HG02642 (cell line): Measurements from ENCODE around the gene GAGE13.
"Not testable (repeated sequence)": the region's sequence is repeated elsewhere in the genome, so short reads cannot be mapped to it uniquely, and the experiment has no call there.

Source experiments
- ATAC-seq: cut with Tn5 transposase; IDR thresholded peaks from one replicate; pipeline ENCODE4 v1.9.1; 2021; ENCODE audit warnings: mild to moderate bottlenecking; ENCODE audit not compliant: unreplicated experiment, poor library complexity

The GAGE13 gene

GRCh38 chrX:49323735-49324134, 7.6 kb upstream of the GAGE13 start:
- ATAC-seq, result not testable (repeated sequence)

- not testable (repeated sequence) for ATAC-seq
These were observed 961 bp upstream of the GAGE13 start for GRCh38 chrX:49330421-49330820.

- not testable (repeated sequence) for ATAC-seq
These were observed 459 bp downstream of the GAGE13 start for GRCh38 chrX:49331841-49332240.

- not testable (repeated sequence) for ATAC-seq
These were observed 10.1 kb downstream of the GAGE13 start for GRCh38 chrX:49341449-49341848.

GRCh38 chrX:49344496-49345175, 13.3 kb downstream of the GAGE13 start:
- not testable (repeated sequence) for ATAC-seq

- ATAC-seq, result not testable (repeated sequence)
These were observed 14.0 kb downstream of the GAGE13 start for GRCh38 chrX:49345402-49345801.

- not testable (repeated sequence) for ATAC-seq
These were observed 14.8 kb downstream of the GAGE13 start for GRCh38 chrX:49346150-49346549.
